Measurements from ENCODE around the gene CEMP1. TPM values are rescaled to one million over a fixed set of nuclear protein-coding genes. Genes with fewer than 3 reads are reported as not detected.

The CEMP1 gene
- total RNA-seq, 1 donor from 2014 or later: 0.16 TPM

DNA sequence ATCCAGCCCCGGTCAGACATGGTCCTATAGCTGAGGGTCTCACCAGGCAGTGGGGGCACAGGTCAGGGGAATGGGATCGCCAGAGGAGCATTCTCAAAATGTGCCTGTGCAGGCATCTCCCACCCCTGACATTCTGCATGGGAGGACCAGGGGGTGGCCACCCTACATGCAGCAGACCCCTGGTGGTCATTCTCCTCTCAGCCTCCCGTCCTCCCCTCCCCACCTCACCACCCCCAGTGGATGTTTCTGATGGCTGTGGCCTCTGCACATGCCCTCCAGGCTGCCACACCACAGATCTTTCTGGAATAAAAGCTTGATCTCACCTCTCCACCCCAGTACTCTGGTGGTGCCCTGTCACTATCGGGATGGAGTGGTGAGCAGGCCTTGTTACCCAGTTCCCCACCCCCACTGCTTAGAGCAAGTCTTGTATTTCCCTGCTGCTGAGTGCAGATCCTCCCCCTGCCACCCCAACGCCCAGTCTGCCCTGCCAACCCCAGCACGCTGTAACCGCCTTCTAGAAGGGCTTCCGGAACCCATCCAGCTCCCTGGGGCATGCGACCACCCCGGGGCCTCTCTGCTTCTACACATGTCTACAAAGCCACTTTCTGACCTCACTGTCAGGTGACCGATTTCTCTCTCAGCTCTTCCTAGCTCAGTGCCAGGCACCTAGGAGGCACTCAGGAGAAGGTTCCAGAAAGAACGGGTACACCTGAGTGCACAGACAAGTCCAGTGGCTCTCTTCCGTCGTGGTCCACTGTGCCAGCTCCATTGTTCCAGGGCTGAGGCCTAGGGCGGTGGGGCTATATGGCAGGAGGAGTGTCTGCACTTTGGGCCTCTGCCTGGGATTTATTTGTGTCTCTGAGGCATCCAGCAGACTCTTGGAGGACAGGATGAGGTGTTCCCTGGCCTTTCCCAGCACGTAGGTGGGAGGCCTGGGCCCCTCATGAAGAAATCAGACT is 47.0 kb downstream of the CEMP1 start:
- no peak for DNase-seq

DNA sequence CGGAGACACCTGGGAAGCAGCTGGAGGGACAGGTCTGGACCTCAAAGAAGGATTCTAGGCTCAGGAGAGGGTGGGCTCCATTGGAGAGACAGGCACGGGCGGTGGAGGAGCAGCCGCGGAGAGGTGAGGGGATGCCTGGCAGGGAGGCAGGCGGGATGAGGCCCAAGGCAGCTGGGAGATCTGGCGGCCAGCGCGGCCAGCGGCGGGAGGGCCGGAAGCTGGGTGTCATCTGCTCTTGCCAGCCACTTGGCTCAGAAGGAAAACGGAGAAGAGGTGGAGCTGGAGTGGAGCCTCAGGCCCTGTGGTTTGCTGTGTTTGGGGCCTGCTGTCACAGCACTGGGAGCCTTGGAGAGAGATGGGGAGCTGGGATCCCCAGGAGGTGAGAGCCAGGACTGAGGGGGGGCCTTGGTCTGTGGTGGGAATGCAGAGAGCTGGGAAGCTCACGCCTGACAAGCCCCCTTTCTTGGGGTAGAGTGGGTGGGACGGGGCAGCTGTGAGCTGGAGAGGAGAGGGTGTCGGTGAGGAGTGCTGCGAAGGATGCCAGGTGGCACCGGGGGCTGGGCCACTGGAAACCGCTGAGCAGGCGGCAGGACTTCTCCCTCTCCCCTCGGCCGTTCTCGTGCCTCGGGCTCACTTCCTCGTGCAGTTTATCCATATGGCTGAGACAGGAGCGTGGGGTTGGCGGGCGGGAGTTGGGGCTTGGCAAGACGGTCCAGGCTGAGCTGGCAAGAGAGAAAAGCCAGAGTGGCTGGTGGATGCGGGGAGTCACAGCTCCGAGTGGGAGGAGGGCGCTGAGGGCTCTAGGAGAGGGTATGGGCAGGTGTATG is 48.3 kb downstream of the CEMP1 start:
- DNase-seq: peak; percentile 63

DNA sequence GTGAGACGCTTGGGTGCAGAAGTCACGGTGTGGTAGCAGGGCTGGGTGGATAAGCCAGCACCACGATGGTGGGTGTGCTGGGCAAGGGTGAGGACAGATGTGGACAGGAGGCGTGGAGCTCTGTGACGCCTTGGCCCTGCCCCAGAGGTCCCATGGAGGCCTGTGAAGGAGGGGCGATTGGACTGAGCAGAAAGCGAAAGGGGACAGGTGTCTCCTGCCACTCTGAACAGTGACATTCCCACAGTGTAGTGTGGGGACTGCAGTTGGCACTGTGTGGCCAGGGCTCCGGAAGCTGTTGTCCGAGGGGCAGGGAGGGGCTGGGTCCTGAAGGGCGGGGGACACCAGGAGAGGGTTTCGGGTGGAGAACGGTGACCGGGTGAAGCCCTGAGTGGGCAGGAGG is 49.0 kb downstream of the CEMP1 start:
- no peak for DNase-seq

DNA sequence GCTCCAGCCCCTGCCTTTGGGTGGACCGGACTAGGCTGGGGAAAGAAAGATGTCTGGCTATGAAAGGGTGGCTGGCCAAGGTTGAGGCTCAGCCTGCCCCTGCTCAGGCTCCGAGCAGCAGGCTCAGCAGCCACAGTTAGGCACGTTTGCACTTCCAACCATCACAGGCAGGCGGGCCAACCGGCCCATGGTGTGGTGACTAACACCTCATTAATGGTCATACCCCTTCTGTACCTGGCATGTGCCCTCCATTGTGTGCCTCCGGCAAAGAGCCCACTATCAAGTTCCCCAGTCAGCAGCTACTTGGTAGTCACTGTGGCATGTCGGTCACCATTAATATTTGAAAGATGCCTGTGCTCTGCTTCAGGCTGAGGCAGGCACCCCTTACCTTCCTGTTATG is 49.5 kb downstream of the CEMP1 start:
- no peak for DNase-seq

DNA sequence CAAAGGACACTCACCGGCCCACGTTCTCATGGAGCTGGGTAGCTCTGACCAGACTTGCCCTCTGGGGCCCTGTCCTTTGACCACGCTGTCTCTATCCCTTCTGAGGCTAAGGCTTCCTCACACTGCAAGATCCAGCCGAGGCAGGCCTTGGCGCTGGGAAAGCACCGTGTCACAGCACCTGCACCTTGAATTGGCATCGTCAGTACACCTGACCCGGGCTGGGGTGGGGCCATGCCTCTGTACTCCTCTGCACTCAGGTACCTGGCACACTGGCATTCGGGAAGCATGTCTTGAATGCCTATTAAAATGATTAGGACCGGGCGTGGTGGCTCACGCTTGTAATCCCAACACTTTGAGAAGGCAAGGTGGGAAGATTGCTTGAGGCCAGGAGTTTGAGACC is 50.3 kb downstream of the CEMP1 start:
- DNase-seq: no peak

Small RNAs within 50 kb of the gene (small RNA-seq; reads per million reads assigned to genes)
- gene AC093525.1 (not detected), gene MIR3178 (0.09 reads per million)

Other genes starting within 250 kb of the CEMP1 start
- 34.8 TPM for gene ABCA3, start 190.7 kb downstream of the CEMP1 start, total RNA-seq
- gene CCNF, start 102.0 kb downstream of the CEMP1 start, total RNA-seq: 10.8 TPM
- gene TEDC2, start 71.3 kb downstream of the CEMP1 start, total RNA-seq: 8.4 TPM
- 5.8 TPM for gene NTN3, start 60.1 kb downstream of the CEMP1 start, total RNA-seq
- gene TBC1D24, start 56.3 kb downstream of the CEMP1 start, total RNA-seq: 22.3 TPM
- 11.7 TPM for gene ATP6V0C, start 17.5 kb downstream of the CEMP1 start, total RNA-seq
- gene AMDHD2, start 11.0 kb downstream of the CEMP1 start, total RNA-seq: 12.9 TPM
- 30.9 TPM for gene PDPK1, start 6.6 kb upstream of the CEMP1 start, total RNA-seq
- gene KCTD5, start 151.1 kb upstream of the CEMP1 start, total RNA-seq: 20.9 TPM
- 1.6 TPM for gene PRSS27, start 188.8 kb upstream of the CEMP1 start, total RNA-seq
- 41.0 TPM for gene SRRM2, start 221.2 kb upstream of the CEMP1 start, total RNA-seq
- 84.1 TPM for gene ELOB, start 245.9 kb upstream of the CEMP1 start, total RNA-seq

Measured in occipital lobe (tissue), 3 donors.